WTC11 (cell line): Measurements from ENCODE around the gene ATP11A. TPM values are rescaled to one million over a fixed set of nuclear protein-coding genes. Genes with fewer than 3 reads are reported as not detected.

Experiments
- ATAC-seq: fragments of 200-7000 bp; cut with Tn5 transposase; 2 replicates; pipeline ENCODE4 v1.10.0; 2021; ENCODE audit warnings: mild to moderate bottlenecking, moderate library complexity
- CTCF ChIA-PET: fragments of 300-600 bp; sonication (Branson Sonifier 250); formaldehyde crosslinking; loops from one replicate; lab custom pipeline; 2021; ENCODE audit warnings: antibody characterized with exemption; lab: Charles Lee
- POLR2A ChIA-PET: fragments of 350-600 bp; sonication (Branson Sonifier 250); formaldehyde crosslinking; loops from one replicate; lab custom pipeline; 2021; ENCODE audit warnings: antibody characterized with exemption; lab: Charles Lee
- DNase-seq: peaks from one replicate; pipeline ENCODE4 v3.0.0; 2021; ENCODE audit warnings: low spot score
- H3K27ac Mint-ChIP-seq: 2 replicates; pipeline ENCODE4 v1.8.0; 2021; ENCODE audit warnings: mixed read lengths
- H3K27me3 Mint-ChIP-seq: 2 replicates; pipeline ENCODE4 v1.8.0; 2021; ENCODE audit warnings: low read depth, mild to moderate bottlenecking, moderate library complexity, mixed read lengths
- H3K36me3 Mint-ChIP-seq: 2 replicates; pipeline ENCODE4 v1.8.0; 2021; ENCODE audit warnings: mixed read lengths
- H3K4me1 Mint-ChIP-seq: 2 replicates; pipeline ENCODE4 v1.8.0; 2022; ENCODE audit warnings: mixed read lengths
- H3K4me3 Mint-ChIP-seq: 2 replicates; pipeline ENCODE4 v1.8.0; 2021; ENCODE audit warnings: mild to moderate bottlenecking, moderate library complexity, mixed read lengths
- H3K9me3 Mint-ChIP-seq: 2 replicates; pipeline ENCODE4 v1.8.0; 2021; ENCODE audit warnings: mixed read lengths
- FOXJ3 ChIP-seq: sonication (generic); formaldehyde crosslinking; IDR thresholded peaks from 2 replicates; pipeline ENCODE4 v1.9.0; 2021; ENCODE audit warnings: missing genetic modification reagents, mild to moderate bottlenecking, borderline replicate concordance
- FOXK1 ChIP-seq: sonication (generic); formaldehyde crosslinking; IDR thresholded peaks from 2 replicates; pipeline ENCODE4 v1.8.0; 2022; ENCODE audit warnings: mild to moderate bottlenecking, moderate library complexity, missing genetic modification reagents
- FOXP1 ChIP-seq: sonication (generic); formaldehyde crosslinking; IDR thresholded peaks from 2 replicates; pipeline ENCODE4 v1.8.0; 2022; ENCODE audit warnings: missing genetic modification reagents, mild to moderate bottlenecking, moderate library complexity, borderline replicate concordance
- HMGA2 ChIP-seq: fragments of 250-450 bp; sonication (Bioruptor Pico); IDR thresholded peaks from 2 replicates; pipeline ENCODE4 v1.4.0; 2021; ENCODE audit warnings: mild to moderate bottlenecking, moderate library complexity
- JUN ChIP-seq: sonication (generic); formaldehyde crosslinking; IDR thresholded peaks from 2 replicates; pipeline ENCODE4 v1.8.0; 2023; ENCODE audit warnings: mild to moderate bottlenecking, missing genetic modification reagents
- NR3C1 ChIP-seq: sonication (generic); formaldehyde crosslinking; conservative IDR thresholded peaks from 2 replicates; pipeline ENCODE4 v1.8.1; 2023; ENCODE audit warnings: low read depth, mild to moderate bottlenecking, missing genetic modification reagents
- OVOL2 ChIP-seq: fragments of 250-450 bp; sonication (Bioruptor Pico); IDR thresholded peaks from 2 replicates; pipeline ENCODE4 v1.9.0; 2021; ENCODE audit warnings: mild to moderate bottlenecking, borderline replicate concordance
- RORB ChIP-seq: fragments of 250-450 bp; sonication (Bioruptor Pico); IDR thresholded peaks from 2 replicates; pipeline ENCODE4 v1.9.0; 2021; ENCODE audit warnings: mild to moderate bottlenecking
- SOX15 ChIP-seq: fragments of 250-450 bp; sonication (Bioruptor Pico); IDR thresholded peaks from 2 replicates; pipeline ENCODE4 v1.9.0; 2021; ENCODE audit warnings: mild to moderate bottlenecking
- TEAD4 ChIP-seq: sonication (generic); formaldehyde crosslinking; IDR thresholded peaks from 2 replicates; pipeline ENCODE4 v1.8.0; 2022; ENCODE audit warnings: mild to moderate bottlenecking, missing genetic modification reagents
- ZNF219 ChIP-seq: sonication (generic); formaldehyde crosslinking; IDR thresholded peaks from 2 replicates; pipeline ENCODE4 v1.8.0; 2023; ENCODE audit warnings: missing genetic modification reagents, mild to moderate bottlenecking, borderline replicate concordance
- total RNA-seq: library from RNA; stranded (reverse); gene quantifications from 3 replicates; pipeline ENCODE4 v1.2.3, GENCODE V29; 2021
- TF ChIP-seq, protein P1 (sequence below): fragments of 250-450 bp; sonication (Bioruptor Pico); IDR thresholded peaks from 2 replicates; pipeline ENCODE4 v1.9.0; 2021; ENCODE audit warnings: moderate library complexity, mild to moderate bottlenecking, inconsistent platforms, borderline replicate concordance
- TF ChIP-seq, protein P2 (sequence below): fragments of 250-450 bp; sonication (Bioruptor Pico); IDR thresholded peaks from 2 replicates; pipeline ENCODE4 v2.1.2; 2022; ENCODE audit warnings: mild to moderate bottlenecking, moderate library complexity
- TF ChIP-seq, protein P3 (sequence below): fragments of 250-450 bp; sonication (Bioruptor Pico); IDR thresholded peaks from 2 replicates; pipeline ENCODE4 v1.9.0; 2021; ENCODE audit warnings: mild to moderate bottlenecking, borderline replicate concordance
- TF ChIP-seq, protein P4 (sequence below): sonication (generic); formaldehyde crosslinking; IDR thresholded peaks from 2 replicates; pipeline ENCODE4 v1.8.1; 2023; ENCODE audit warnings: mild to moderate bottlenecking, missing genetic modification reagents, moderate library complexity
- TF ChIP-seq, protein P5 (sequence below): sonication (generic); formaldehyde crosslinking; IDR thresholded peaks from 2 replicates; pipeline ENCODE4 v1.8.1; 2023; ENCODE audit warnings: mild to moderate bottlenecking, missing genetic modification reagents, moderate library complexity
- TF ChIP-seq, protein P6 (sequence below): fragments of 200-600 bp; IDR thresholded peaks from 2 replicates; pipeline ENCODE4 v1.8.0; 2022; ENCODE audit warnings: antibody characterized with exemption
- TF ChIP-seq, protein P7 (sequence below): sonication (generic); formaldehyde crosslinking; IDR thresholded peaks from 2 replicates; pipeline ENCODE4 v1.8.1; 2023; ENCODE audit warnings: mild to moderate bottlenecking, missing genetic modification reagents

The ATP11A gene
- total RNA-seq, 1 experiment from 2014 or later = 100 TPM

DNA sequence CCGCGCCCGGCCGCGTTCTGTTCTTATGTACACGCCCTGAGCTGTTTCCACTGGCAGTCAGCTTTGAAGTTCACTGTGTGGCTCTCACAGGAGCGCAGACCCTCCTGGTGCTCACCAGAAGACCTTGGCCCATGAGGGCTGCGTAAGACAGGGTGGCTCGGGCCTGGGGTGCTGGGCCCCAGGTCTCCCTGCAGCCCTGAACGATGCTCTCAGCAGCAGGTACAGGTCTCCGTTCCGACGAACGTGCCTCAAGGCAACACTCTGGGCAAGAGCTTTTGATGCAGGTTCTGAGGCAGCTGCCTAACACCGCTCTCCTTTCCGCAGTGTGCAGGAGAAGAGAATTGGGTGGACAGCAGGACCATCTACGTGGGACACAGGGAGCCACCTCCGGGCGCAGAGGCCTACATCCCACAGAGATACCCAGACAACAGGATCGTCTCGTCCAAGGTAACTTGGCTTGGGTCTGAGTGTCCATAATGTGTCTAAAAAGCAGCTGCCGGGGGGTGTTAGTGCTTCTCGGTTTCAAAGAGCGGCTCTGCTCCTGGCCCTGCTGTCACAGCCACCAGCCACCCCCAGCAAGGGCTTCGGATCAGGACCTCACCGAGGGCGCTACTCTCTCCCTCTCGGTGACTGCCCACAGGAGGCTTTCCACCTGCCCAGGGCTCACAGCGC is 95.1 kb downstream of the ATP11A start:
- H3K36me3 Mint-ChIP-seq = peaks cover 38% of the 10 kb centered on the region
- CTCF ChIA-PET = interaction anchor here (0.7 to 1.1 kb wide), 2 partner anchors 146 to 245 kb away, joined by 3 read pairs; no protein-coding TSS in a partner anchor
- H3K4me1 Mint-ChIP-seq = peaks cover 42% of the 10 kb centered on the region
- peaks cover 23% of the 10 kb centered on the region for H3K9me3 Mint-ChIP-seq
- H3K27ac Mint-ChIP-seq = peak overlapping the region; percentile 85; the same call in 1 of the 2 replicates
- TF ChIP-seq, protein P1, sequence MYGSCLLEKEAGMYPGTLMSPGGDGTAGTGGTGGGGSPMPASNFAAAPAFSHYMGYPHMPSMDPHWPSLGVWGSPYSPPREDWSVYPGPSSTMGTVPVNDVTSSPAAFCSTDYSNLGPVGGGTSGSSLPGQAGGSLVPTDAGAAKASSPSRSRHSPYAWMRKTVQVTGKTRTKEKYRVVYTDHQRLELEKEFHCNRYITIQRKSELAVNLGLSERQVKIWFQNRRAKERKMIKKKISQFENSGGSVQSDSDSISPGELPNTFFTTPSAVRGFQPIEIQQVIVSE (CRISPR knock-in tag) = no peak
- TF ChIP-seq, protein P2, sequence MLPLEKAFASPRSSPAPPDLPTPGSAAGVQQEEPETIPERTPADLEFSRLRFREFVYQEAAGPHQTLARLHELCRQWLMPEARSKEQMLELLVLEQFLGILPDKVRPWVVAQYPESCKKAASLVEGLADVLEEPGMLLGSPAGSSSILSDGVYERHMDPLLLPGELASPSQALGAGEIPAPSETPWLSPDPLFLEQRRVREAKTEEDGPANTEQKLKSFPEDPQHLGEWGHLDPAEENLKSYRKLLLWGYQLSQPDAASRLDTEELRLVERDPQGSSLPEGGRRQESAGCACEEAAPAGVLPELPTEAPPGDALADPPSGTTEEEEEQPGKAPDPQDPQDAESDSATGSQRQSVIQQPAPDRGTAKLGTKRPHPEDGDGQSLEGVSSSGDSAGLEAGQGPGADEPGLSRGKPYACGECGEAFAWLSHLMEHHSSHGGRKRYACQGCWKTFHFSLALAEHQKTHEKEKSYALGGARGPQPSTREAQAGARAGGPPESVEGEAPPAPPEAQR = no peak
- TF ChIP-seq, protein P3, sequence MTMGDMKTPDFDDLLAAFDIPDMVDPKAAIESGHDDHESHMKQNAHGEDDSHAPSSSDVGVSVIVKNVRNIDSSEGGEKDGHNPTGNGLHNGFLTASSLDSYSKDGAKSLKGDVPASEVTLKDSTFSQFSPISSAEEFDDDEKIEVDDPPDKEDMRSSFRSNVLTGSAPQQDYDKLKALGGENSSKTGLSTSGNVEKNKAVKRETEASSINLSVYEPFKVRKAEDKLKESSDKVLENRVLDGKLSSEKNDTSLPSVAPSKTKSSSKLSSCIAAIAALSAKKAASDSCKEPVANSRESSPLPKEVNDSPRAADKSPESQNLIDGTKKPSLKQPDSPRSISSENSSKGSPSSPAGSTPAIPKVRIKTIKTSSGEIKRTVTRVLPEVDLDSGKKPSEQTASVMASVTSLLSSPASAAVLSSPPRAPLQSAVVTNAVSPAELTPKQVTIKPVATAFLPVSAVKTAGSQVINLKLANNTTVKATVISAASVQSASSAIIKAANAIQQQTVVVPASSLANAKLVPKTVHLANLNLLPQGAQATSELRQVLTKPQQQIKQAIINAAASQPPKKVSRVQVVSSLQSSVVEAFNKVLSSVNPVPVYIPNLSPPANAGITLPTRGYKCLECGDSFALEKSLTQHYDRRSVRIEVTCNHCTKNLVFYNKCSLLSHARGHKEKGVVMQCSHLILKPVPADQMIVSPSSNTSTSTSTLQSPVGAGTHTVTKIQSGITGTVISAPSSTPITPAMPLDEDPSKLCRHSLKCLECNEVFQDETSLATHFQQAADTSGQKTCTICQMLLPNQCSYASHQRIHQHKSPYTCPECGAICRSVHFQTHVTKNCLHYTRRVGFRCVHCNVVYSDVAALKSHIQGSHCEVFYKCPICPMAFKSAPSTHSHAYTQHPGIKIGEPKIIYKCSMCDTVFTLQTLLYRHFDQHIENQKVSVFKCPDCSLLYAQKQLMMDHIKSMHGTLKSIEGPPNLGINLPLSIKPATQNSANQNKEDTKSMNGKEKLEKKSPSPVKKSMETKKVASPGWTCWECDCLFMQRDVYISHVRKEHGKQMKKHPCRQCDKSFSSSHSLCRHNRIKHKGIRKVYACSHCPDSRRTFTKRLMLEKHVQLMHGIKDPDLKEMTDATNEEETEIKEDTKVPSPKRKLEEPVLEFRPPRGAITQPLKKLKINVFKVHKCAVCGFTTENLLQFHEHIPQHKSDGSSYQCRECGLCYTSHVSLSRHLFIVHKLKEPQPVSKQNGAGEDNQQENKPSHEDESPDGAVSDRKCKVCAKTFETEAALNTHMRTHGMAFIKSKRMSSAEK (CRISPR knock-in tag) = no peak
- TF ChIP-seq RORB (CRISPR knock-in tag) (no peak), FOXP1 (CRISPR knock-in tag) (no peak), HMGA2 (no peak), NR3C1 (CRISPR knock-in tag) (no peak), OVOL2 (CRISPR knock-in tag) (no peak), ZNF219 (CRISPR knock-in tag) (no peak), TEAD4 (no peak), JUN (CRISPR knock-in tag) (no peak)
- TF ChIP-seq, protein P4, sequence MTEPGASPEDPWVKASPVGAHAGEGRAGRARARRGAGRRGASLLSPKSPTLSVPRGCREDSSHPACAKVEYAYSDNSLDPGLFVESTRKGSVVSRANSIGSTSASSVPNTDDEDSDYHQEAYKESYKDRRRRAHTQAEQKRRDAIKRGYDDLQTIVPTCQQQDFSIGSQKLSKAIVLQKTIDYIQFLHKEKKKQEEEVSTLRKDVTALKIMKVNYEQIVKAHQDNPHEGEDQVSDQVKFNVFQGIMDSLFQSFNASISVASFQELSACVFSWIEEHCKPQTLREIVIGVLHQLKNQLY (CRISPR knock-in tag) = no peak
- TF ChIP-seq, protein P5, sequence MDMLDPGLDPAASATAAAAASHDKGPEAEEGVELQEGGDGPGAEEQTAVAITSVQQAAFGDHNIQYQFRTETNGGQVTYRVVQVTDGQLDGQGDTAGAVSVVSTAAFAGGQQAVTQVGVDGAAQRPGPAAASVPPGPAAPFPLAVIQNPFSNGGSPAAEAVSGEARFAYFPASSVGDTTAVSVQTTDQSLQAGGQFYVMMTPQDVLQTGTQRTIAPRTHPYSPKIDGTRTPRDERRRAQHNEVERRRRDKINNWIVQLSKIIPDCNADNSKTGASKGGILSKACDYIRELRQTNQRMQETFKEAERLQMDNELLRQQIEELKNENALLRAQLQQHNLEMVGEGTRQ (CRISPR knock-in tag) = no peak
- TF ChIP-seq, protein P6, sequence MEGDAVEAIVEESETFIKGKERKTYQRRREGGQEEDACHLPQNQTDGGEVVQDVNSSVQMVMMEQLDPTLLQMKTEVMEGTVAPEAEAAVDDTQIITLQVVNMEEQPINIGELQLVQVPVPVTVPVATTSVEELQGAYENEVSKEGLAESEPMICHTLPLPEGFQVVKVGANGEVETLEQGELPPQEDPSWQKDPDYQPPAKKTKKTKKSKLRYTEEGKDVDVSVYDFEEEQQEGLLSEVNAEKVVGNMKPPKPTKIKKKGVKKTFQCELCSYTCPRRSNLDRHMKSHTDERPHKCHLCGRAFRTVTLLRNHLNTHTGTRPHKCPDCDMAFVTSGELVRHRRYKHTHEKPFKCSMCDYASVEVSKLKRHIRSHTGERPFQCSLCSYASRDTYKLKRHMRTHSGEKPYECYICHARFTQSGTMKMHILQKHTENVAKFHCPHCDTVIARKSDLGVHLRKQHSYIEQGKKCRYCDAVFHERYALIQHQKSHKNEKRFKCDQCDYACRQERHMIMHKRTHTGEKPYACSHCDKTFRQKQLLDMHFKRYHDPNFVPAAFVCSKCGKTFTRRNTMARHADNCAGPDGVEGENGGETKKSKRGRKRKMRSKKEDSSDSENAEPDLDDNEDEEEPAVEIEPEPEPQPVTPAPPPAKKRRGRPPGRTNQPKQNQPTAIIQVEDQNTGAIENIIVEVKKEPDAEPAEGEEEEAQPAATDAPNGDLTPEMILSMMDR = no peak
- ATAC-seq (no peak), DNase-seq (peak; percentile 5)
- H3K4me3 Mint-ChIP-seq = no peak overlapping the region
- POLR2A ChIA-PET = interaction anchor here (1.4 kb wide), 1 partner anchor 10 kb away, joined by 3 read pairs; no protein-coding TSS in a partner anchor
- no peaks in the 10 kb centered on the region for H3K27me3 Mint-ChIP-seq

DNA sequence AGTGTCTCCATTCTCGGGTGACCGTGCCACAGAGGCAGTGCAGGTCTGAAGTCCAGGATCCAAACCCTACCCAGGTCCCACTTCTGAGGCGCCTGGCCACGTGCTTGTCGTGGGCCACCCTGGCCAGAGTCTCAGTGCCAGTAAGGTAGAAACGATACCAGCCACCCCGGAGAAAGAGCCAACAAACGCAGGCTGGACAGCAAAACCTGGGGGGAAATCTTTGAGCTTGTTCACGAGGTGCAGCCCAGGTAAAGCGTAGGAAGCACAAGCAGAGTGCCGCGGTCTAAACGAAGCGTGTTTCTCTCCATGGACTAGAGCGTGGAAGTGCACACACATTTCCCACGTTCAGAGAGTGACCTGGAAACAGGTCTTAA is 95.6 kb downstream of the ATP11A start:
- DNase-seq = peak; percentile 6
- TF ChIP-seq FOXJ3 (CRISPR knock-in tag) (no peak), SOX15 (CRISPR knock-in tag) (no peak), FOXK1 (CRISPR knock-in tag) (no peak)
- TF ChIP-seq, protein P7, sequence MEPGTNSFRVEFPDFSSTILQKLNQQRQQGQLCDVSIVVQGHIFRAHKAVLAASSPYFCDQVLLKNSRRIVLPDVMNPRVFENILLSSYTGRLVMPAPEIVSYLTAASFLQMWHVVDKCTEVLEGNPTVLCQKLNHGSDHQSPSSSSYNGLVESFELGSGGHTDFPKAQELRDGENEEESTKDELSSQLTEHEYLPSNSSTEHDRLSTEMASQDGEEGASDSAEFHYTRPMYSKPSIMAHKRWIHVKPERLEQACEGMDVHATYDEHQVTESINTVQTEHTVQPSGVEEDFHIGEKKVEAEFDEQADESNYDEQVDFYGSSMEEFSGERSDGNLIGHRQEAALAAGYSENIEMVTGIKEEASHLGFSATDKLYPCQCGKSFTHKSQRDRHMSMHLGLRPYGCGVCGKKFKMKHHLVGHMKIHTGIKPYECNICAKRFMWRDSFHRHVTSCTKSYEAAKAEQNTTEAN (CRISPR knock-in tag) = no peak

More for the DNA sequence above, 95.6 kb downstream of the ATP11A start:
- H3K27me3 Mint-ChIP-seq = no peaks in the 10 kb centered on the region
- peaks cover 41% of the 10 kb centered on the region for H3K36me3 Mint-ChIP-seq
- peaks cover 24% of the 10 kb centered on the region for H3K9me3 Mint-ChIP-seq
- CTCF ChIA-PET = interaction anchor here (1.1 kb wide), 1 partner anchor 244 kb away, joined by 3 read pairs; no protein-coding TSS in a partner anchor
- POLR2A ChIA-PET = no interaction called here
- no peak for ATAC-seq
- no peak overlapping the region for H3K4me3 Mint-ChIP-seq
- peak overlapping the region; percentile 85; the same call in 1 of the 2 replicates for H3K27ac Mint-ChIP-seq
- peaks cover 37% of the 10 kb centered on the region for H3K4me1 Mint-ChIP-seq
